ENCODE data around the gene ALDH2.
A peak's percentile ranks its signal among the peaks of the same experiment; 100 is the strongest.
"Not testable (repeated sequence)": the region's sequence is repeated elsewhere in the genome, so short reads cannot be mapped to it uniquely, and the experiment has no call there.

Gene ALDH2

GRCh38 chr12:111766608-111767361 is at the start of gene ALDH2:
Gene ALDH2, plus strand, starts transcription at chr12:111766933. Its CDS starts 50 bp downstream, at chr12:111766983.
- peak; percentile 73 for DNase-seq

GRCh38 chr12:111719316-111719715 is 47.4 kb upstream of the ALDH2 start:
- DNase-seq, result not testable (repeated sequence)

- DNase-seq, result no peak
These were observed 46.3 kb upstream of the ALDH2 start for GRCh38 chr12:111720457-111720856.

- not testable (repeated sequence) for DNase-seq
These were observed 42.9 kb upstream of the ALDH2 start for GRCh38 chr12:111723646-111724360.

GRCh38 chr12:111728795-111729194 is 37.9 kb upstream of the ALDH2 start:
- DNase-seq, result no peak

DNA sequence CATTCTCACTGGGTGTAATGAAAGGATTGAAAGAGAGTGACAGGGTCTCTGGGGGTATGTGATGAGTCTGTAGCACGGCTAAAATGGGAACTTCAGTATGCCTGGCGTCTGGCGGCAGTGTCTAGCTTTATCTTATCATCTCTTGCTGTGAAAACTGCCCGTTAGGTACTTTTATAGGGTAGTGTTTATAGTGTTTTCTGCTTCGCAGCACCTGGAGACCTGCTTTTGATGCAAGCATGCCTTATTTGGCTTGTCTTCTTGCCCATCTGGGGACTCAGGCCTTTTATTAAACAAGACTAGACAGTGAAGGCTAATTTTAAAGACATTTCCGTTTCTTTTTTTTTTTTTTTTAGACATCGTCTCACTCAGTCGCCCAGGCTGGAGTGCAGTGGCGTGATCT is 36.3 kb upstream of the ALDH2 start:
- no peak for DNase-seq

DNA sequence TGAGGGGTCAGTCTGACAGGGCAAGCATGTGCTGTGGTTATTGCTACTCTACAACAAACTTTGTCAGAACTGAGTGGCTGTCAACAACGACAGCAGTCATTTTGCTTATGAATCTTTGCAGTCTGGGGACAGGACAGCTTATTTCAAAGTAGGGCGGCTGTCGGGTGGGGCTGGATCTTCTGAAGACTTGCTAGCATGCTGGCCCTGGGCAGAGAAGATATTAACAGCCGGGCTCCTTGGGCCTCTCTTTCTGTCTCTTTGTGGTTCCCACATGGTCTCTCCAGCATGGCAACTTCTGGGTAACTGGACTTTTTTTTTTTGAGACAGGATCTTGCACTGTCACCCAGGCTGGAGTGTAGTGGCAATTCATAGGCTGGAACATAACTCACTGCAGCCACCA is 33.9 kb upstream of the ALDH2 start:
- DNase-seq, result no peak

DNA sequence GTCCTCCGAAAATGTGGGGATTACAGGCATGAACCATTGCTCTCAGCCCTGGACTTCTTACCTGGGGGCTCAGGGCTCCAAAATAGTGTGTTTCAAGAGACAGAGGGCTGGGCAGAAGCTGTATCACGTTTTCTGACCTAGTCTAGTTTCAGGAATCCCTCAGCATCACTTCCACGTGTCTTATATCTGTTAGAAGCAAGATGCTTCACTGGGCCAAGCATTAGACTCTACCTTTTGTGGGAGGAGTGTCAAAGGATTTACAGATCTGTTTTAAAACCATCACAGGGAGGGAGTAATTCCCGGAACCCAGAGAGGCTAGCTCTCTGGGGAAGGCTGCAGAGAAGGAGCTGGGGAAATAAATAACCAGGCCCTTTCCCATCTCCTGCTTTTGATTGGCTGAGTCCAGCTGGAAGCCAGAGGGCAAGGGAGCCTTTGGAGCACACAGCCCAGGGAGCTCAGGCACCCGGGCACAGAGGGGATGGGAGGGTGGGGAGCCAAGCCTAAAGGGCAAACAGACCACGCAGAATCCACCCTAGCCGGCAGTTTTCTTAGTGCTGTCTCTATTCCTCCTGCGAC is 33.3 kb upstream of the ALDH2 start:
- no peak for DNase-seq

DNA sequence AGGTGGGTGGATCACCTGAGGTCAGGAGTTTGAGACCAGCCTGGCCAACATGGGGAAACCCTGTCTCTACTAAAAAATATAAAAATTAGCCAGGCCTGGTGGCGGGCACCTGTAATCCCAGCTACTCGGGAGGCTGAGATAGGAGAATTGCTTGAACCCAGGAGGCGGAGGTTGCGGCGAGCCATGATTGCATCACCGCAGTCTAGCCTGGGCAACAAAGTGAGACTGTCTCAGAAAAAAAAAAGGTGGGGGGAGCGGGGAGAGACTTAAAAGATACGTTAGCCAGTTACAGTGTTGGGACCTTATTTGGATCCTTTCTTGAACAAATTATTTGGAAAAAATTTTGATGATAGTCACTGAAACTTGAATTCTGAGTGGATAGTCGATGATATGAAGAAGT is 27.2 kb upstream of the ALDH2 start:
- not testable (repeated sequence) for DNase-seq

- DNase-seq, result no peak
These were observed 25.4 kb upstream of the ALDH2 start for GRCh38 chr12:111741235-111741812.

- DNase-seq, result no peak
These were observed 21.5 kb upstream of the ALDH2 start for GRCh38 chr12:111745211-111745610.

GRCh38 chr12:111747333-111747732 is 19.4 kb upstream of the ALDH2 start:
- no peak for DNase-seq

DNA sequence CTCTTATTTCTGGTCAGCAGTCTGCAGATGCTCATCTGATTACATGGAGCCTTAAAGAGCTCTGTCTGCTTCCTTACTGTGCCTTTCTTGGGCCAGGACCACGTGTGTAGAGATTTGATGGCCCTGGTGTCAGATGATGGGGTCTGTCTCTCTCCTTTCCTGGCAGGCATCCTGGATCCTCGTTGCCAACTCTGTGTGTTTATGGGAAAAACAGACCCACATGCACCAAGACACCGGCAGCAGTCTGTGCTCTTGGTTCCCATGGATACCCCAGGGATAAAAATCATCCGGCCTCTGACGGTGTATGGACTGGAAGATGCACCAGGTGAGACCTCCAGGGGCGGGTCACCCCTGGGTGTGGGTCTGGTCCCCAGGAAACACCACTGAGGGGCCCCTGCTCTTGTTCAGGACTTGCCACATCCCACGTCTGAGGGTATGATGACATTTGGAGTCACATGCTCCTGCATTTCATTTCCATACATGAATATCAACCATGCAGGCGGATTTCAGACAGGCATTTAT is 18.5 kb upstream of the ALDH2 start:
- DNase-seq, result no peak

DNA sequence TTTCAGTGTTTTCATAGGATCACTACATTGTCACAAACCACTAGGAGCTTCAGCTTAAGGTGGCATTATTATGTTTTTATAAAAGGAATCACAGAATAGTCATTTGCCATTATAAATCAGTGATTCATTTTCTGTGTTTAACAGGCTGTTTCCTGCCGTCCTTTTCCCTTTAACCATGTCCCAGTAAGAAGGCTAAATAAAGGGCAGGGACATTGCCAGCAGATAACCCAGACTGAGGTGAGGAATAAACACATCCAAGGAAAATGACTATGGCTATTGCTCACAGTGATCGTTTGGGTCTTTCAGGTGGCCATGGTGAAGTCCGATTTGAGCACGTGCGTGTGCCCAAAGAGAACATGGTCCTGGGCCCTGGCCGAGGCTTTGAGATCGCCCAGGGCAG is 17.9 kb upstream of the ALDH2 start:
- DNase-seq, result no peak

- no peak for DNase-seq
These were observed 17.3 kb upstream of the ALDH2 start for GRCh38 chr12:111749391-111749790.

- no peak for DNase-seq
These were observed 13.4 kb upstream of the ALDH2 start for GRCh38 chr12:111753144-111753881.

- no peak for DNase-seq
These were observed 12.1 kb upstream of the ALDH2 start for GRCh38 chr12:111754671-111755070.

DNA sequence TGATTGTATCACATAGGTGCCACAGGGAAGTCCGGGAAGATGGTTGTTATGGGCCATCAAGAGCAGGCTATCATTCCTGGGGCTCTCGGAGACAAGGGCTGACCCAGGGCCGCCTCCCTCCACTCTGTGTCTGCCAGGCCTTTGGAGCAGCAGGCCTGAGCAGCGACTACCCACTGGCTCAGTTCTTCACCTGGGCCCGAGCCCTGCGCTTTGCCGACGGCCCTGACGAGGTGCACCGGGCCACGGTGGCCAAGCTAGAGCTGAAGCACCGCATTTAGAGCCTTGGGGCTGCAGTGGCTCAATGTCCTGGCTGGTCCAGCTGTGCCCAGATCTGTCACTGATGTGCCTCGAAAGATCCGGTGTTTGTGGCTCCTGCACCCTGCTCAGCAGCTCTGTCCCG is 10.5 kb upstream of the ALDH2 start:
- no peak for DNase-seq

DNA sequence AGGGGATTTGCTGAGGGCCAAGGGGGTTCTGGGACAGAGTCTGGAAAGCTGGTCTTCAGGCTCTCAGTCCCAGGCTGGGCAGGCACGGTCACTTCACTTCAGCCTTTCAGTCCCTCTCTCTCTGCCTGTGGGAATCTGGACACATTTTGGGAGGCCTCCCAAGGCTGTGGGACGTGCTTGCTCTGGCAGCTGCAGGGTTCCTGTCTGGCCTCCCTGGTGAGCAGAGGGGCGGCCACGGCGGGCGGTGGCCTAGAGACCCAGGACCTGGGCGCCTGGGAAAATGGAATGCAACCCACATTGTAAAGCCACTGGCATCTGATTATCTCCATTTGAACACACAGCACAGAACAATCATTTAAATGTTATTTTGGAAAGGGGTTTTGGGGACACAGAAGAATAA is 10.1 kb upstream of the ALDH2 start:
- DNase-seq, result no peak

DNA sequence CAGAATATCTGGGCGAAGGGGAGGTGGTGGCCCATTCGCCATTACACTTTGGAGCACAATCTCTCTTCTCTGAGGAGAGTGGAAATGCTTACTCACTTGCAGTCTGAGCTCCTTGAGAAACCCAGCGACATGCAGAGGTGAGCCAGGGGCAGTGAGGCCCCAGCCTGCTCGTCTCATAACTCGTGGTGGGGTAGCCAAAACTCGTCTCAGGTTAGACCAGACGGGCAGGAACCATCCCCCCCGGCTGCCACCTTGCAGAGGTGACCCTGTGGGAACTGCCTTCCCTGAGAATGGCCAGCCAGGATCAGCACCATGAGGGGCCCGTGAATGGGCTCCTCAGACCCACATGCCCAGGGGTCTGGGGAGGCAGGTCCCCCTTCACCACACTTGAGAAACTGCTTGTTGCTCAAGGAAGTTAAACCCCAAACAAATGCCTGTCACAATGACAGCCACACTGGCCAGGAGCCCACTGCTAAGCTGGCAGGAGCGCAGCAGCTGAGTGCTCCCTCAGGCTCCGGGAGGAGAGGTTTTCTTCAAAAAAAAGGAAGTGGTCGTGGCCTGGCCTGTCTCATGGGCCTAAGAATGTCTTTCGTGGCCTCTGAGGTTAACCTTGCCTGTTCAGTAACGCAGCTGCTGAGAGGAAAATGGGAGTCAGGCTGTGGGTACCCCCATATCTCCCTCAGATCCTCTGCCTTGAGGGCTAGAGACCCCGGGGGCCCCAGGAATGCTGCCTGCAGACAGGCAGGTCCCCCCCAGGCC is 9.2 kb upstream of the ALDH2 start:
- no peak for DNase-seq

DNA sequence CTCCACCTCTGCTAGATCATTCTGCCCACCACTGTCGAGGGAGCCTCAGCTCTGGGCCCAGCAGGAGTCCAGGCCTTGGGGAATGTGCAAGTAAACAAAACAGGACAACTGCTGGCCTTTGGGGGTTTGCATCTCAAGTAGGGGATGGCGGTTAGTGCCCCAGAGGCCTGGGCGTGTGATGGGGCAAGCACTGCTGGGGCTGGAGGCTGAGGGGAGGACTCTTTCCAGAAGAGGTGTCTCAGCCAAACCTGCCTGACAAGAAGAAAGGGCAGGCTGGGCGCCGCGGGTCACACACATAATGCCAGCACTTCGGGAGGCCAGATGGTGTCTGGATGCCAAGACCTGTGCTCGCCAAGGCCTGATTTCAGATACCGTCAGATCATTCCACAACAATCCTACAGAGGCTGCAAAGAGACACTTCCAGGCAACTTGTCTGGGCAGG is 8.6 kb upstream of the ALDH2 start:
- DNase-seq, result no peak

GRCh38 chr12:111759271-111759670 is 7.5 kb upstream of the ALDH2 start:
- DNase-seq, result no peak

All from NCI-H2171 (cell line).